ENCODE results near the gene SLC25A33.

DNA sequence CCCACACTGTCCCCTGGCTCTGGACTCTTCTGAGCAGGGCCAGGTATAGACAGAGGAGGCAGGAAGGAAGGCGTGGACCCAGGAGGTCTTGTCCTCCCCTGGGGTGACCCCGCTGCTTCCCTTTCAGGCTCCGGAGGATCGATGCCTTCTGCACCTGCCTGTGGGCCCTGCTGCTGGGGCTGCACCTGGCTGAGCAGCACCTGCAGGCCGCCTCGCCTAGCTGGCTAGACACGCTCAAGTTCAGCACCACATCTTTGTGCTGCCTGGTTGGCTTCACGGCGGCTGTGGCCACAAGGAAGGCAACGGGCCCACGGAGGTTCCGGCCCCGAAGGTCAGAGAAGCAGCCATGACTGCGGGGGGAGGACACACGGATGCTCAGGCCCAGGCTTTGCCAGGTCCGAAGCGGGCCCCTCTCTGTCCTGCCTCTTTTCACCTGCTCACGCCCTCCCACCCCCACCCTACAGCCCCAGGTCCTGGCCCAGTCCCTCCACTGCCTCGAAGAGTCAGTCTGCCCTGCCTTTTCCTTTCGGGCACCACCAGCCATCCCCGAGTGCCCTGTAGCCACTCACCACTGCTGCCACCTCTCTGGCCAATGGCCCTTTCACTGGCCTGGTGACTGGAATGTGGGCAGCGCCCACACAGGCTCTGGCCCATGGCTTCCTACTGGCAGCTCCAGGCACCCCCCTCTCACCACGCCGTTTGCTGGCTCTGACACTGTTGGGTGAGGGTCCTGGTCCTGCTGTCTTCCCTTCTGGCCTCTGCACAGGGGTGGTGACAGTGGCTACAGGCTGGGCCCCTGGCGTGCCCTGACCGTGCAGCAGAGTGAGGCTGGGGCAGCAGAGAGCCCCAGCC, 62.9 kb downstream of the SLC25A33 start:
- TF ChIP-seq RAD21 (IDR thresholded peaks at IDR 0.05 in 1 of 2, conservative IDR thresholded peaks at IDR 0.05 in 1 of 2; ENCODE audit: low read depth in 2 of 2, low read length in 2 of 2), result no peak
- no peak for TF ChIP-seq CEBPB (IDR thresholded peaks at IDR 0.05; ENCODE audit: low read depth, low read length)
- TF ChIP-seq, protein P1, sequence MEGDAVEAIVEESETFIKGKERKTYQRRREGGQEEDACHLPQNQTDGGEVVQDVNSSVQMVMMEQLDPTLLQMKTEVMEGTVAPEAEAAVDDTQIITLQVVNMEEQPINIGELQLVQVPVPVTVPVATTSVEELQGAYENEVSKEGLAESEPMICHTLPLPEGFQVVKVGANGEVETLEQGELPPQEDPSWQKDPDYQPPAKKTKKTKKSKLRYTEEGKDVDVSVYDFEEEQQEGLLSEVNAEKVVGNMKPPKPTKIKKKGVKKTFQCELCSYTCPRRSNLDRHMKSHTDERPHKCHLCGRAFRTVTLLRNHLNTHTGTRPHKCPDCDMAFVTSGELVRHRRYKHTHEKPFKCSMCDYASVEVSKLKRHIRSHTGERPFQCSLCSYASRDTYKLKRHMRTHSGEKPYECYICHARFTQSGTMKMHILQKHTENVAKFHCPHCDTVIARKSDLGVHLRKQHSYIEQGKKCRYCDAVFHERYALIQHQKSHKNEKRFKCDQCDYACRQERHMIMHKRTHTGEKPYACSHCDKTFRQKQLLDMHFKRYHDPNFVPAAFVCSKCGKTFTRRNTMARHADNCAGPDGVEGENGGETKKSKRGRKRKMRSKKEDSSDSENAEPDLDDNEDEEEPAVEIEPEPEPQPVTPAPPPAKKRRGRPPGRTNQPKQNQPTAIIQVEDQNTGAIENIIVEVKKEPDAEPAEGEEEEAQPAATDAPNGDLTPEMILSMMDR (IDR thresholded peaks at IDR 0.05; ENCODE audit: control extremely low read depth in 1 of 3, insufficient read depth in 1 of 3, low read depth in 1 of 3, low read length in 3 of 3), result no peak
- TF ChIP-seq POLR2AphosphoS5 (IDR thresholded peaks at IDR 0.05; ENCODE audit: low read depth, low read length), result no peak

Measured in H1 (cell line).